Neutrophil (primary cell): ENCODE results near the gene PSMA7.
"Not testable (repeated sequence)": the region's sequence is repeated elsewhere in the genome, so short reads cannot be mapped to it uniquely, and the experiment has no call there.

Experiments used
- H3K27ac ChIP-seq: fragments of 200-600 bp; sonication (generic); 2 replicates; pipeline ENCODE4 v1.5.1; 2016; ENCODE audit warnings: mild to moderate bottlenecking, moderate library complexity
- H3K27me3 ChIP-seq: fragments of 200-600 bp; sonication (generic); 2 replicates; pipeline ENCODE4 v1.6.0; 2016; ENCODE audit warnings: mild to moderate bottlenecking
- H3K36me3 ChIP-seq: fragments of 200-600 bp; sonication (generic); 2 replicates; pipeline ENCODE4 v1.5.1; 2017
- H3K4me1 ChIP-seq, 2 experiments: fragments of 200-600 bp in 1 of 2; sonication (generic) in 1 of 2; 1 replicate in 1 of 2; 2 replicates in 1 of 2; pipeline versions ENCODE4 v1.5.1 to v1.6.1; 2013 to 2016; ENCODE audit warnings: low read depth in 1 of 2, low read length in 1 of 2, mild to moderate bottlenecking in 1 of 2, moderate library complexity in 1 of 2; ENCODE audit not compliant: control insufficient read depth in 1 of 2, insufficient read depth in 1 of 2
- H3K4me3 ChIP-seq, 2 experiments: fragments of 200-600 bp in 1 of 2; sonication (generic) in 1 of 2; 1 replicate in 1 of 2; 2 replicates in 1 of 2; pipeline ENCODE4 v1.5.1; 2013 to 2016; ENCODE audit warnings: low read depth in 1 of 2, low read length in 1 of 2, mild to moderate bottlenecking in 1 of 2, moderate library complexity in 1 of 2
- H3K9me3 ChIP-seq: fragments of 200-600 bp; sonication (generic); 2 replicates; pipeline ENCODE4 v1.5.1; 2016
- TF ChIP-seq, protein P1 (sequence below): fragments of 200-600 bp; sonication (generic); IDR thresholded peaks from 2 replicates; pipeline ENCODE4 v1.5.1; 2016; ENCODE audit warnings: antibody characterized with exemption

The PSMA7 gene

GRCh38 chr20:62151225-62151624 is 8.0 kb upstream of the PSMA7 start:
- Histone ChIP-seq H3K27me3 (no peaks in the 10 kb centered on the region), H3K36me3 (no peaks in the 10 kb centered on the region)
- TF ChIP-seq, protein P1, sequence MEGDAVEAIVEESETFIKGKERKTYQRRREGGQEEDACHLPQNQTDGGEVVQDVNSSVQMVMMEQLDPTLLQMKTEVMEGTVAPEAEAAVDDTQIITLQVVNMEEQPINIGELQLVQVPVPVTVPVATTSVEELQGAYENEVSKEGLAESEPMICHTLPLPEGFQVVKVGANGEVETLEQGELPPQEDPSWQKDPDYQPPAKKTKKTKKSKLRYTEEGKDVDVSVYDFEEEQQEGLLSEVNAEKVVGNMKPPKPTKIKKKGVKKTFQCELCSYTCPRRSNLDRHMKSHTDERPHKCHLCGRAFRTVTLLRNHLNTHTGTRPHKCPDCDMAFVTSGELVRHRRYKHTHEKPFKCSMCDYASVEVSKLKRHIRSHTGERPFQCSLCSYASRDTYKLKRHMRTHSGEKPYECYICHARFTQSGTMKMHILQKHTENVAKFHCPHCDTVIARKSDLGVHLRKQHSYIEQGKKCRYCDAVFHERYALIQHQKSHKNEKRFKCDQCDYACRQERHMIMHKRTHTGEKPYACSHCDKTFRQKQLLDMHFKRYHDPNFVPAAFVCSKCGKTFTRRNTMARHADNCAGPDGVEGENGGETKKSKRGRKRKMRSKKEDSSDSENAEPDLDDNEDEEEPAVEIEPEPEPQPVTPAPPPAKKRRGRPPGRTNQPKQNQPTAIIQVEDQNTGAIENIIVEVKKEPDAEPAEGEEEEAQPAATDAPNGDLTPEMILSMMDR: no peak

GRCh38 chr20:62150310-62150575 is 7.0 kb upstream of the PSMA7 start:
- no peak overlapping the region for H3K27ac ChIP-seq
- H3K4me3 ChIP-seq: no peak overlapping the region
- TF ChIP-seq, protein P1: no peak
- no peaks in the 10 kb centered on the region for H3K36me3 ChIP-seq
- H3K27me3 ChIP-seq: peaks cover 2% of the 10 kb centered on the region
- no peaks in the 10 kb centered on the region for H3K9me3 ChIP-seq
- peaks cover 4% of the 10 kb centered on the region in 2 experiments for H3K4me1 ChIP-seq

More at GRCh38 chr20:62151225-62151624, 8.0 kb upstream of the PSMA7 start:
- Histone ChIP-seq H3K27ac (no peak overlapping the region), H3K4me1 (no peaks in the 10 kb centered on the region), H3K9me3 (no peaks in the 10 kb centered on the region), H3K4me3 (no peak overlapping the region)

DNA sequence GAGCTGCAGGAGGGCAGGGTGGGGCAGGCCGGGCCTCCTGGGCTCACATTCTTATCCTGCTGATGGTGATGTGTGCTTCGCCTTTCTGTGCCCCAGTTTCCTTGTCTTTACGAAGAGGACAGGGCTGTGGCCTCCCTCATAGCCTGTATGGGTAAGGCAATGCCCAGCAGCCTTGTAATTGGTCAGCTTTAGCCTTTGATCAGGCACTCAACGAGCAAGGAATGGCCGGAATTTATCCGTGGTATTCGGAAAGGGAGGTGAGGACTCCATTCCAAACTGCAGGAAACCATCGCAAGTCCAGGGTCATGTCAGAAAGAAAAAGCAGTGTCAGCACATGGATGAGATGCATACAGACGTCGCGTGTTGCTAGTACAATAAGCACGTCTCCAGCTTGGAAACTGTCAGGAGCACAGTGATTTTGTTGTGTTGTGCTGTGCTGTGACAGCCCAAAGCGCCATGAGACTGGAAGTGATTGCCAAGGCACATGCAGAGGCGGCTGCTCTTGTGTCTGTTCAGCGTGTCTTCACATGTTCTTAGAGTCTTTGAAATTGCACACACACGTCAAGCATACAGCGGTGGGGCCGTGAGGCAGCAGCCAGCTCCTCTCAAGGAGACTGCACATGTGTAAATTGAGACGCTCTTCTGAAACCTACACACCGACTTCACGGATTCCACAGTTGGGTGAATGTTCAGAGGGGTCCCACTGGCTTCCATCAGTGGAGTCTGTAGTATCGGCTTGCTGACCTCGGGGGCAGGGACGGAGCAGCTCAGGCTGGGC is 6.5 kb upstream of the PSMA7 start:
- TF ChIP-seq, protein P1: no peak
- Histone ChIP-seq H3K27ac (no peak overlapping the region), H3K36me3 (no peaks in the 10 kb centered on the region)

DNA sequence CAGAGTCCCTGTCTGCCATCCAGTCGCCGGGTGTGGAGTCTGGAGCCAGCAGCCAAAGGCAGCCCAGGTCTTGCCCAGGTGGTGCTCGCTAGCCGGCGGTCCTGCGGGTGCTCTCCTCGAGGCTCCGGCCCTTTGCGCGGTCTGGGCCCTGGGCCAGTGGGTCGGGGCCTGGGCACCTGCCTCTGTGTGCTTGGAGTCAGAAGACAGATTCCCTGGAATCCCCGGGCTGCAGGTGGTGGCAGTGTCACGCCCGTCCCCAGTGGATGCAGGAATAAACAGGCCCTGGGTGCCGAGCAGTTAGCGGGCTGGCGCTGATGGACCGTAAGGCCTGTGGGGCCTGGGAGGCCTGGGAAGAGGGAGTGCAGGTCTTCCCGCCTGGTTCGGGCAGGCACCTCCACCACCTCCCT is 5.7 kb upstream of the PSMA7 start:
- Histone ChIP-seq H3K9me3 (no peaks in the 10 kb centered on the region), H3K36me3 (no peaks in the 10 kb centered on the region), H3K4me3 (no peak overlapping the region), H3K27me3 (peaks cover 12% of the 10 kb centered on the region), H3K27ac (no peak overlapping the region), H3K4me1 (peaks cover 14 to 15% of the 10 kb centered on the region in 2 experiments)
- TF ChIP-seq, protein P1: no peak

More for the DNA sequence above, 6.5 kb upstream of the PSMA7 start:
- Histone ChIP-seq H3K4me3 (no peak overlapping the region), H3K27me3 (peaks cover 7% of the 10 kb centered on the region), H3K9me3 (no peaks in the 10 kb centered on the region), H3K4me1 (peaks cover 9% of the 10 kb centered on the region in 2 experiments)

- not testable (repeated sequence) for H3K4me3 ChIP-seq, H3K27ac ChIP-seq, H3K36me3 ChIP-seq, H3K9me3 ChIP-seq
- Histone ChIP-seq H3K27me3 (peaks cover 12% of the 10 kb centered on the region), H3K4me1 (peaks cover 14 to 15% of the 10 kb centered on the region in 2 experiments)
Measured at GRCh38 chr20:62148383-62148782, 5.2 kb upstream of the PSMA7 start.

GRCh38 chr20:62147528-62147927 is 4.3 kb upstream of the PSMA7 start:
- H3K9me3 ChIP-seq: no peaks in the 10 kb centered on the region
- no peak overlapping the region for H3K4me3 ChIP-seq
- H3K4me1 ChIP-seq: peaks cover 14 to 15% of the 10 kb centered on the region in 2 experiments
- no peak overlapping the region for H3K27ac ChIP-seq
- no peaks in the 10 kb centered on the region for H3K36me3 ChIP-seq
- TF ChIP-seq, protein P1: no peak
- H3K27me3 ChIP-seq: peaks cover 12% of the 10 kb centered on the region
